ENCODE results near the gene NLGN4Y. TPM values are rescaled to one million over a fixed set of nuclear protein-coding genes. Genes with fewer than 3 reads are reported as not detected.

Gene NLGN4Y
- total RNA-seq, 1 donor from 2014 or later, result 18.6 TPM

DNA sequence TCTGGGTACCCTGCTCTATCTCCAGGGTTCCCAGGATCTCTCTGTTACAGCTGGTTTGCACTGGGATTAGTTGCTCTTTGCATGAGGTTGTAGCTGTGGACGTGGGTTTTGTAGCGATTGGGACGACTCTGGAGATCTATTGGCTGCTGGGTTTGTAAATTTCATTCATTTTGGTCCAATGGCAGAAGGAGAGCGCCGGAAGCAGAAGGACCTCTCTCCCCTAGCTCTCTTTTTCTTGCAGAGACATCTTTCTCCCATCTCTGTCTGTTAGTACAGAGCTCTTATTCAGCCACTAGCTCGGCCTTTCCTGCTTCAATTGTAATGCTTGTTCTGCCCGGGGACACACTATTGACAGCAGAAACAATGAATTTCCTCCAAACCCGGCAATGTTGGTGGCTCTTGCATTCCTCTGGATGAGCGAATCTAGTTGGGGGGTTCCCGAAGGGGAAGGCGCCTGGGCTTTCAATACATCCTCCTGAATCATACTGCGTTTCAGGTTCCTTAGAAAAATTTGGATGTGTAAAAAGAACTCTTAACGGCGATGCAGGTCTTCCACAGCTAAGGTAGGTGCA is 1.9 kb upstream of the NLGN4Y start:
- no peak for DNase-seq (ENCODE audit: low read depth)
- H3K36me3 ChIP-seq (ENCODE audit: control insufficient read depth, insufficient read depth, low read length), result no peaks in the 10 kb centered on the region
- no peak overlapping the region for H3K4me3 ChIP-seq (ENCODE audit: low read depth, low read length)
- H3K27me3 ChIP-seq (ENCODE audit: control insufficient read depth, insufficient read depth, low read length), result no peaks in the 10 kb centered on the region
- TF ChIP-seq, protein P1, sequence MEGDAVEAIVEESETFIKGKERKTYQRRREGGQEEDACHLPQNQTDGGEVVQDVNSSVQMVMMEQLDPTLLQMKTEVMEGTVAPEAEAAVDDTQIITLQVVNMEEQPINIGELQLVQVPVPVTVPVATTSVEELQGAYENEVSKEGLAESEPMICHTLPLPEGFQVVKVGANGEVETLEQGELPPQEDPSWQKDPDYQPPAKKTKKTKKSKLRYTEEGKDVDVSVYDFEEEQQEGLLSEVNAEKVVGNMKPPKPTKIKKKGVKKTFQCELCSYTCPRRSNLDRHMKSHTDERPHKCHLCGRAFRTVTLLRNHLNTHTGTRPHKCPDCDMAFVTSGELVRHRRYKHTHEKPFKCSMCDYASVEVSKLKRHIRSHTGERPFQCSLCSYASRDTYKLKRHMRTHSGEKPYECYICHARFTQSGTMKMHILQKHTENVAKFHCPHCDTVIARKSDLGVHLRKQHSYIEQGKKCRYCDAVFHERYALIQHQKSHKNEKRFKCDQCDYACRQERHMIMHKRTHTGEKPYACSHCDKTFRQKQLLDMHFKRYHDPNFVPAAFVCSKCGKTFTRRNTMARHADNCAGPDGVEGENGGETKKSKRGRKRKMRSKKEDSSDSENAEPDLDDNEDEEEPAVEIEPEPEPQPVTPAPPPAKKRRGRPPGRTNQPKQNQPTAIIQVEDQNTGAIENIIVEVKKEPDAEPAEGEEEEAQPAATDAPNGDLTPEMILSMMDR (IDR thresholded peaks at IDR 0.05; ENCODE audit: insufficient read depth, low read length, poor library complexity, severe bottlenecking), result no peak

DNA sequence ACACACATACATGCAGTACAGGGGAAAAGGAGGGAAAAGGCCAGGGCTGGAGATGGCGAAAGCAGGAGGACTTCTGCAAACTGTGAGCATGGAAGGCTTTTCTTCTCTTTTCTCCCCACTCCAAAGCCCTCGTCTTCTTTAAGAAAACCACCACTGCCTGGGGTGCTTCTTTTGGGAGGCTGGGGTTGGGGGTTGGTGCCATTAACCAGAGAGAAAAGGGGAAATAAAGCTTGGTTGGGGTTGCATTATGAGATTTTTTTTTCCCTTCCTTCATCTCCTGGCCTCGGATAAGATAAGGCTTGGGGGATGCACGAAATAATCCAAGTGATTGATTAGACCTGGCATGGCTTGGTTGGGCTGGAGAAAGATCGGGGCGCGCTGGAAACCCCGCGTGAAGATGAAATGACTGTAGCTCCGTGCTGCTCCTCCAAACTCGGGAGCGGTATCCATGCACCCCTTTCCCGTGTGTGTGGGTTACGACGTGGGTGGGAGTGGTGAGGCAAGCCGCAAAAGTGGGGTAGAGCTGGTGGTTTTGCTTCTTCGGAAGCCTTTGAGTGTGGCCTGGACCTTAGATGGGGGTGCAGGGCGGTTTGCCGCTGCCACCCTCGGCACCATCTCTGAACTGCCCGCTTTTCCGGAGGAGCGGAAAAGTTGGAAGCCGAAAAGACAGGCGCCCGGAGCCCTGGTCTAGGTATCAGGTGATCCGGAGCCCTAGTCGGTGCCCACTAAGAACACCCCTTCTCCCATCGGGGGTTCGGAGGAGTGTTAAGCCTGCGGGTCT is 648 bp upstream of the NLGN4Y start:
- TF ChIP-seq, protein P1 (IDR thresholded peaks at IDR 0.05; ENCODE audit: insufficient read depth, low read length, poor library complexity, severe bottlenecking), result no peak
- no peak for DNase-seq (ENCODE audit: low read depth)
- Histone ChIP-seq H3K36me3 (ENCODE audit: control insufficient read depth, insufficient read depth, low read length) (no peaks in the 10 kb centered on the region), H3K4me3 (ENCODE audit: low read depth, low read length) (no peak overlapping the region), H3K27me3 (ENCODE audit: control insufficient read depth, insufficient read depth, low read length) (no peaks in the 10 kb centered on the region)

DNA sequence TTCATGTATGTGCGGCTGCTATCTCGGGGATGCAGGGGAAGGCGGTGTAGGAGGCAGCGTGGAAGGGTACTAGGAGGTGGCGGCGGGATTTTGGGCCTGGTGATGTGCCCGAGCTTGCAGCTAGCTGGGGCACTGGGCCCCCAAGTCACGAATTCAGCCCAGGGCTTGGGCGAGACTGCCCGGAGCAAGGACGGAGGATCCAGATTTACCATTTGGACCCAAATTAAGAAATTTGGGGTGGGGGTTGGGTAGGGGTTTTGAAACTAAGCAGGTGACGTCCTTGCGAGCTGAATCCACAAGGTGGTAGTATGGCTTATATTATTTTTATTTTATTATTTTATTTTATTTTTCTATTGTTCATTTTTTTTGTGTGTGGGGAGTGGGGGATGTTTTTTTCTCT is 986 bp downstream of the NLGN4Y start:
- Histone ChIP-seq H3K4me3 (ENCODE audit: low read depth, low read length) (no peak overlapping the region), H3K27me3 (ENCODE audit: control insufficient read depth, insufficient read depth, low read length) (no peaks in the 10 kb centered on the region), H3K36me3 (ENCODE audit: control insufficient read depth, insufficient read depth, low read length) (no peaks in the 10 kb centered on the region)
- TF ChIP-seq, protein P1 (IDR thresholded peaks at IDR 0.05; ENCODE audit: insufficient read depth, low read length, poor library complexity, severe bottlenecking), result no peak
- DNase-seq (ENCODE audit: low read depth), result no peak

DNA sequence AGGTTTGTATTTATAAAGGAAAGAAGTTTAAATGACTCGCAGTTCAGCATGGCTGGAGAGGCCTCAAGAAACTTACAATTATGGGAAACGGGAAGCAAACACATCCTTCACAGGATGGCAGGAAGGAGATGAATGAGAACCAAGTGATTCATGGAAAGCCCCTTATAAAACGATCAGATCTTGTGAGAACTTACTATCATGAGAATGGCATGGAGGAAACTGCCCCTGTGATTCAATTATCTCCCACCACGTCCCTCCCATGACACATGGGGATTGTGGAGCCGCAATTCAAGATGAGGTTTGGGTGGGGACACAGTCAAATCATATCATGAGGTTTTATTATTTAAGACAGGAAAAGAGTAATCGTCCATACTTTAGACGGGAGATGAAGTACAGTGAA is 4.0 kb downstream of the NLGN4Y start:
- no peak for DNase-seq (ENCODE audit: low read depth)
- Histone ChIP-seq H3K4me3 (ENCODE audit: low read depth, low read length) (no peak overlapping the region), H3K36me3 (ENCODE audit: control insufficient read depth, insufficient read depth, low read length) (no peaks in the 10 kb centered on the region), H3K27me3 (ENCODE audit: control insufficient read depth, insufficient read depth, low read length) (no peaks in the 10 kb centered on the region)
- TF ChIP-seq, protein P1 (IDR thresholded peaks at IDR 0.05; ENCODE audit: insufficient read depth, low read length, poor library complexity, severe bottlenecking), result no peak

DNA sequence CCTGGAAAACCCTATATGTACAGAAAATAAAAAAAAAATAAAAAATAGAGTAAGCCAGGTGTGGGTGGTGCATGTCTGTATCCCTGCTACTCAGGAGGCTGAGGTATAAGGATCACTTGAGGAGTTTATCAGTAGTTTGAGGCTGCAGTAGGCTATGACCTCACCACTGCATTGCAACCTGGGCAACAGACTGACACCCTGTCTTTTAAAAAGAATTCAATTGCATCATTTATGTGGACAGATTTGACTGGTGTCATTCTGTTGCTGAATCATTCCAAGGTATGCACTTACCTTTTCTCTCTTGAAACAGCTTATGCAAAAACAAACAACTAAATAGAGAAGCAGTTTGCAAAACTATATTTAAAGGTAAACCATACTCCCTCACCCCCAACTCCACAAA is 12.4 kb downstream of the NLGN4Y start:
- TF ChIP-seq, protein P1 (IDR thresholded peaks at IDR 0.05; ENCODE audit: insufficient read depth, low read length, poor library complexity, severe bottlenecking), result no peak
- no peaks in the 10 kb centered on the region for H3K27me3 ChIP-seq (ENCODE audit: control insufficient read depth, insufficient read depth, low read length)

More for the DNA sequence above, 12.4 kb downstream of the NLGN4Y start:
- Histone ChIP-seq H3K36me3 (ENCODE audit: control insufficient read depth, insufficient read depth, low read length) (no peaks in the 10 kb centered on the region), H3K4me3 (ENCODE audit: low read depth, low read length) (no peak overlapping the region)
- DNase-seq (ENCODE audit: low read depth), result no peak

Data from kidney epithelial cell (primary cell).